CD14-positive monocyte (primary cell): ENCODE results near the gene VCL. TPM values are rescaled to one million over a fixed set of nuclear protein-coding genes. Genes with fewer than 3 reads are reported as not detected.
A peak's percentile ranks its signal among the peaks of the same experiment; 100 is the strongest.

Experiments used
- DNase-seq, 3 donors: peaks; one replicate each; pipeline ENCODE4 v3.0.0-alpha.2; 2011 to 2022
- H2AFZ ChIP-seq: 2 replicates; pipeline ENCODE4 v1.6.0; 2012; ENCODE audit warnings: mild to moderate bottlenecking, low read depth, low read length, inconsistent platforms; ENCODE audit not compliant: insufficient read depth, poor library complexity, severe bottlenecking
- H3K27ac ChIP-seq, 2 donors: 1 replicate in 1 of 2; 2 replicates in 1 of 2; pipeline ENCODE4 v1.5.1; 2012 to 2013; ENCODE audit warnings: low read length in 2 of 2, control low read depth in 1 of 2, inconsistent platforms in 1 of 2, low read depth in 1 of 2, mild to moderate bottlenecking in 1 of 2
- H3K27me3 ChIP-seq, 2 donors: one replicate each; pipeline versions ENCODE4 v1.6.0 to v1.6.1; 2011 to 2013; ENCODE audit warnings: low read length in 2 of 2; ENCODE audit not compliant: control insufficient read depth in 2 of 2, insufficient read depth in 2 of 2
- H3K36me3 ChIP-seq, 2 donors: replicated peaks in 1 of 2; 1 replicate in 1 of 2; 2 replicates in 1 of 2; pipeline versions ENCODE4 v1.5.1 to v1.6.1; 2012 to 2013; ENCODE audit warnings: low read length in 2 of 2, control low read depth in 1 of 2, inconsistent platforms in 1 of 2, mild to moderate bottlenecking in 1 of 2; ENCODE audit not compliant: insufficient read depth in 2 of 2, control insufficient read depth in 1 of 2
- H3K4me1 ChIP-seq, 2 donors: 1 replicate in 1 of 2; 2 replicates in 1 of 2; pipeline versions ENCODE4 v1.5.1 to v1.6.1; 2012 to 2013; ENCODE audit warnings: low read length in 2 of 2, control low read depth in 1 of 2, inconsistent platforms in 1 of 2, mild to moderate bottlenecking in 1 of 2, moderate library complexity in 1 of 2; ENCODE audit not compliant: insufficient read depth in 2 of 2, control insufficient read depth in 1 of 2
- H3K4me2 ChIP-seq: replicated peaks from 2 replicates; pipeline ENCODE3; 2012; ENCODE audit warnings: low read length, moderate library complexity, mild to moderate bottlenecking; ENCODE audit not compliant: poor library complexity, severe bottlenecking; ENCODE audit errors: extremely low read depth
- H3K4me3 ChIP-seq, 3 experiments: fragments of 200-600 bp in 1 of 3; sonication (generic) in 1 of 3; replicated peaks in 1 of 3; 1 replicate in 2 of 3; 2 replicates in 1 of 3; pipeline ENCODE4 v1.5.1; 2011 to 2013; ENCODE audit warnings: low read length in 3 of 3, mild to moderate bottlenecking in 3 of 3, control low read depth in 2 of 3, low read depth in 2 of 3, inconsistent platforms in 1 of 3, moderate library complexity in 1 of 3
- H3K79me2 ChIP-seq: 2 replicates; pipeline ENCODE4 v1.6.0; 2012; ENCODE audit warnings: mild to moderate bottlenecking, control low read depth, inconsistent platforms, low read length, moderate library complexity; ENCODE audit not compliant: insufficient read depth
- H3K9ac ChIP-seq: 2 replicates; pipeline ENCODE4 v1.6.0; 2017; ENCODE audit warnings: low read length, mild to moderate bottlenecking; ENCODE audit not compliant: insufficient read depth, poor library complexity, severe bottlenecking
- H3K9me3 ChIP-seq, 2 donors: replicated peaks in 1 of 2; 1 replicate in 1 of 2; 2 replicates in 1 of 2; pipeline versions ENCODE4 v1.5.1 to v1.6.1; 2012 to 2013; ENCODE audit warnings: low read length in 2 of 2, control low read depth in 1 of 2; ENCODE audit not compliant: control insufficient read depth in 1 of 2, insufficient read depth in 1 of 2
- H4K20me1 ChIP-seq: 2 replicates; pipeline ENCODE4 v1.6.0; 2012; ENCODE audit warnings: mild to moderate bottlenecking, low read length, control low read depth, moderate library complexity; ENCODE audit not compliant: insufficient read depth
- H3K27ac Mint-ChIP-seq, 7 donors: one replicate each; pipeline ENCODE4 v1.8.0; 2020; ENCODE audit warnings: mild to moderate bottlenecking in 7 of 7, mixed read lengths in 7 of 7, moderate library complexity in 6 of 7, inconsistent platforms in 2 of 7
- H3K27me3 Mint-ChIP-seq, 3 donors: one replicate each; pipeline ENCODE4 v1.8.0; 2021 to 2022; ENCODE audit warnings: low read depth in 3 of 3, mild to moderate bottlenecking in 3 of 3, mixed read lengths in 3 of 3, moderate library complexity in 3 of 3, inconsistent platforms in 1 of 3
- H3K36me3 Mint-ChIP-seq, 2 donors: one replicate each; pipeline ENCODE4 v1.8.0; 2020; ENCODE audit warnings: mixed read lengths in 2 of 2, inconsistent platforms in 1 of 2, mild to moderate bottlenecking in 1 of 2
- H3K4me1 Mint-ChIP-seq: one replicate; pipeline ENCODE4 v1.8.0; 2020; ENCODE audit warnings: mild to moderate bottlenecking, mixed read lengths
- H3K4me3 Mint-ChIP-seq, 2 donors: one replicate each; pipeline ENCODE4 v1.8.0; 2020; ENCODE audit warnings: mild to moderate bottlenecking in 2 of 2, mixed read lengths in 2 of 2, moderate library complexity in 1 of 2
- H3K9me3 Mint-ChIP-seq, 7 donors: one replicate each; pipeline ENCODE4 v1.8.0; 2020 to 2022; ENCODE audit warnings: mixed read lengths in 7 of 7, mild to moderate bottlenecking in 6 of 7, moderate library complexity in 6 of 7, inconsistent platforms in 2 of 7
- CTCF ChIP-seq: fragments of 200-600 bp; IDR thresholded peaks from one replicate; pipeline ENCODE4 v1.8.0; 2022; ENCODE audit warnings: antibody characterized with exemption, mild to moderate bottlenecking
- WGBS: methylation state at CpG from one replicate; pipeline ENCODE4 v1.1.5; 2013; ENCODE audit warnings: missing lambda C conversion rate; ENCODE audit not compliant: insufficient coverage; 5-methylcytosine and 5-hydroxymethylcytosine counted together
- intact Hi-C, 2 donors: fragments of 100-400 bp; cut with micrococcal nuclease; formaldehyde crosslinking; loops; one replicate each; pipeline versions ENCODE4 v1.15.0 to v1.15.1; 2023
- polyA plus RNA-seq, 3 donors: library from polyadenylated mRNA; depleted of rRNA in 1 of 3; unstranded in 2 of 3; stranded (reverse) in 1 of 3; fragments of 300-500 nt in 2 of 3; fragments of >200 nt in 1 of 3; fragmentation: Illumina TruSeq in 2 of 3; gene quantifications; 1 replicate in 2 of 3; 2 replicates in 1 of 3; pipeline ENCODE4 v1.2.3, GENCODE V29; 2012 to 2021

Gene VCL
- polyA plus RNA-seq, 3 donors = 39.1 to 68.4 (median 52.8) TPM

- 2% methylated on average over 5 of the region's 9 CpGs for WGBS
- Mint-ChIP-seq H3K27me3 (no peaks in the 10 kb centered on the region), H3K27ac (peak overlapping the region; percentile 89 to 97 (median 95)), H3K36me3 (no peaks in the 10 kb centered on the region), H3K4me3 (peak overlapping the region; percentile 67 to 86), H3K9me3 (no peaks in the 10 kb centered on the region), H3K4me1 (peaks cover 62% of the 10 kb centered on the region)
- H3K4me1 ChIP-seq = peaks cover 56 to 68% of the 10 kb centered on the region in 2 donors
- H3K27ac ChIP-seq = peak overlapping the region; percentile 77 to 82
- DNase-seq = peak; percentile 38 to 63 (median 46)
- H2AFZ ChIP-seq = peak overlapping the region; percentile 66
- no peaks in the 10 kb centered on the region for H3K36me3 ChIP-seq
- H3K4me3 ChIP-seq = peak overlapping the region in 1 of 3 experiments; percentile 59
- no peak for TF ChIP-seq CTCF
- peak overlapping the region; percentile 58 for H3K4me2 ChIP-seq
- no peaks in the 10 kb centered on the region for H4K20me1 ChIP-seq
- H3K9me3 ChIP-seq = no peaks in the 10 kb centered on the region
- no peaks in the 10 kb centered on the region for H3K27me3 ChIP-seq
- no peaks in the 10 kb centered on the region for H3K79me2 ChIP-seq
- H3K9ac ChIP-seq = peak overlapping the region; percentile 34
- intact Hi-C loops = loop anchor here (5.0 kb wide), 1 partner anchor 36 kb away; no protein-coding TSS in a partner anchor
Observed at GRCh38 chr10:73956476-73957359, 41.2 kb upstream of the VCL start.

DNA sequence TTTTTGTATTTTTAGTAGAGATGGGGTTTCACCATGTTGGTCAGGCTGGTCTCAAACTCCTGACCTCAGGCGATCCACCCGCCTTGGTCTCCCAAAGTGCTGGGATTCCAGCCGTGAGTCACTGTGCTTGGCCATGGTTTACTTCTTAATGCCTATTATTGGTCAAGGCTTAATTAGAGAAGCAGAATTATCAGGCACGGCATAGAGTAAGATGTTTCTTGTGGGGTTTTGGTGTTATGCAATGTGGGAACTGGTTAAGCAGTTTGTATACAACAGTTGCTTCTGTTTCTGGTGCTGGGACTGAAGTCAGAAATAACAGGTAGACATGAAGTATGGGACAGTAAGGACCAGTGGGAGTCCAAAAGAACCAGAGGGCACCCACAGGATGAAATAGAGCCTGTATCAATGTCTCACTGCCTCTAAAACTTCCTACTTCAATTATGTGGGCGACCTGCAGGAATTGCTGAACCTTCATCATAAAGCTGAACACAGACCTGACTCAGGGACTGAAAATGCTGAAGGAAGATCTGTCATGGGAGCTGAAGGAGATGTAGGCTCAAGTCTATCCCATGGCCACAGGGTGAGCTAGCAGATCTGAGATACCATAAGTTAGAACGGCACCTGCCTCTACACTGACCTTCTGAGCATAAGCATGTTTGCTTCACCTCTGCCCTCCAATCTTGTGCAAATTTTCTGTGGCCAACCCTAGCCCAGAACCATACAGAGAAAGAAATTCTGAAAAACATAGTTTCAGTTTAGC lies 38.3 kb upstream of the VCL start:
- Histone ChIP-seq H3K79me2 (no peaks in the 10 kb centered on the region), H3K9ac (no peak overlapping the region), H3K4me2 (no peak overlapping the region), H3K9me3 (no peaks in the 10 kb centered on the region), H4K20me1 (no peaks in the 10 kb centered on the region), H3K4me1 (peaks cover 44 to 51% of the 10 kb centered on the region in 2 donors), H3K4me3 (no peak overlapping the region), H3K27ac (peak overlapping the region; percentile 77), H2AFZ (no peak overlapping the region), H3K36me3 (no peaks in the 10 kb centered on the region), H3K27me3 (no peaks in the 10 kb centered on the region)
- Mint-ChIP-seq H3K4me1 (peaks cover 54% of the 10 kb centered on the region), H3K36me3 (no peaks in the 10 kb centered on the region), H3K27ac (peak overlapping the region; percentile 87 to 95 (median 89)), H3K4me3 (peak overlapping the region in 1 of 2 donors; percentile 35), H3K9me3 (no peaks in the 10 kb centered on the region), H3K27me3 (no peaks in the 10 kb centered on the region)
- 20% methylated on average over 3 of the region's 6 CpGs for WGBS
- no peak for TF ChIP-seq CTCF
- DNase-seq = peak; percentile 65 to 80 (median 79)
- intact Hi-C loops = loop anchor here (5.0 to 10.0 kb wide), 2 partner anchors 33 to 115 kb away; no protein-coding TSS in a partner anchor
